ENCODE data around the gene HTR1D. TPM values are rescaled to one million over a fixed set of nuclear protein-coding genes. Genes with fewer than 3 reads are reported as not detected.

The HTR1D gene
- total RNA-seq, 1 donor, result not detected

GRCh38 chr1:23159963-23160877 lies 57.1 kb downstream of the HTR1D start:
- no peak for DNase-seq (ENCODE audit: low read depth in 2 of 3, low spot score in 2 of 3)

DNA sequence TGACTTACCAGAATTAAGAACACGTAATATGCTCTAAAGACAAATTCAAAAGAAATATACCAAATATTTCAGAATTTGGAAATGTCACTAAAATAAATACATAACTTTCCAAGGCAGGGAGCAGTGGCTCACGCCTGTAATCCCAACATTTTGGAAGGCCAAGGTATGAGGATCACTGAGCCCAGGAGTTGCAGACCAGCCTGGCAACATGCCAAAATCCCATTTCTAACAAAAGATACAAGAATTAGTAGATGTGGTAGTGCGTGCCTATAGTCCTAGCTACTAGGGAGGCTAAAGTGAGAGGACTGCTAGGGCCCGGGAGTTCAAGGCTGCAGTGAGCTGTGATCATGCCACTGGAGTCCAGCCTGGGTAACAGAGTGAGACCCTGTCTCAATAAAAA lies 60.4 kb downstream of the HTR1D start:
- DNase-seq (ENCODE audit: low read depth in 2 of 3, low spot score in 2 of 3), result no peak

- no peak for DNase-seq (ENCODE audit: low read depth in 2 of 3, low spot score in 2 of 3)
These were observed 64.2 kb downstream of the HTR1D start for GRCh38 chr1:23152966-23153684.

GRCh38 chr1:23150742-23151141 lies 66.6 kb downstream of the HTR1D start:
- no peak for DNase-seq (ENCODE audit: low read depth in 2 of 3, low spot score in 2 of 3)

- no peak for DNase-seq (ENCODE audit: low read depth in 2 of 3, low spot score in 2 of 3)
These were observed 67.2 kb downstream of the HTR1D start for GRCh38 chr1:23150125-23150524.

- no peak for DNase-seq (ENCODE audit: low read depth in 2 of 3, low spot score in 2 of 3)
These were observed 68.2 kb downstream of the HTR1D start for GRCh38 chr1:23149114-23149513.

- DNase-seq (ENCODE audit: low read depth in 2 of 3, low spot score in 2 of 3), result no peak
These were observed 69.2 kb downstream of the HTR1D start for GRCh38 chr1:23148084-23148483.

Small RNA genes within 50 kb of the gene (small RNA-seq; reads per million reads assigned to genes)
- gene RNU6-135P, result not detected
- gene RNU6-514P, result not detected

Other genes starting within 250 kb of the HTR1D start
- not detected for gene LACTBL1, start 244.6 kb downstream of the HTR1D start, total RNA-seq
- not detected for gene TEX46, start 201.7 kb downstream of the HTR1D start, total RNA-seq
- 111 TPM for gene KDM1A, start 198.0 kb downstream of the HTR1D start, total RNA-seq
- gene LUZP1, start 48.6 kb downstream of the HTR1D start, total RNA-seq, result 14.3 TPM
- gene HNRNPR, start 126.8 kb upstream of the HTR1D start, total RNA-seq, result 37.4 TPM
- 6.5 TPM for gene ZNF436, start 152.3 kb upstream of the HTR1D start, total RNA-seq
- gene TCEA3, start 207.2 kb upstream of the HTR1D start, total RNA-seq, result not detected